Neural progenitor cell (in vitro differentiated cells): Measurements from ENCODE around the gene TAF11L3.
"Not testable (repeated sequence)": the region's sequence is repeated elsewhere in the genome, so short reads cannot be mapped to it uniquely, and the experiment has no call there.

ENCODE experiments used
- EZH2 ChIP-seq: fragments of 200-600 bp; sonication (generic); IDR thresholded peaks from 2 replicates; pipeline ENCODE4 v1.6.1; 2017; ENCODE audit warnings: antibody characterized with exemption, mild to moderate bottlenecking, moderate library complexity
- TF ChIP-seq, protein P1 (sequence below): fragments of 200-600 bp; sonication (generic); IDR thresholded peaks from 2 replicates; pipeline ENCODE4 v1.5.1; 2017; ENCODE audit warnings: antibody characterized with exemption, mild to moderate bottlenecking

DNA sequence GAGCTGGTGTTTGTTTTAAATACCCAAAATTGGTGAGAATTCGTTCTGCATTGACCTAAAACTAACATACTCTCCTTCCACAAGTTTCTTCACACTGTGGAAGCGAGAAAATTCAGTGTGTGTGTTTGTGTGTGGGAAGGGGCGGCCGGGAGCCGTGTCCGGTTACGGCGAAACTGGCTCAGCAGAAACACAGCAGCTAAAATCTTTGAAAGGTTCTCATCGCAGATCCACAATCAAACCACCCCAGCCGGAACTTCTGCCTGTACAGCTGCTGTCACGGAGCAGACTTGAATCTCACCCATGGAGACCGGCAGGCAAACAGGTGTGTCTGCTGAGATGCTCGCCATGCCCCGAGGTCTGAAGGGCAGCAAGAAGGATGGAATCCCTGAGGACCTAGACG, 6.8 kb downstream of the TAF11L3 start, which contains the start of gene TAF11L5:
- TF ChIP-seq, protein P1, sequence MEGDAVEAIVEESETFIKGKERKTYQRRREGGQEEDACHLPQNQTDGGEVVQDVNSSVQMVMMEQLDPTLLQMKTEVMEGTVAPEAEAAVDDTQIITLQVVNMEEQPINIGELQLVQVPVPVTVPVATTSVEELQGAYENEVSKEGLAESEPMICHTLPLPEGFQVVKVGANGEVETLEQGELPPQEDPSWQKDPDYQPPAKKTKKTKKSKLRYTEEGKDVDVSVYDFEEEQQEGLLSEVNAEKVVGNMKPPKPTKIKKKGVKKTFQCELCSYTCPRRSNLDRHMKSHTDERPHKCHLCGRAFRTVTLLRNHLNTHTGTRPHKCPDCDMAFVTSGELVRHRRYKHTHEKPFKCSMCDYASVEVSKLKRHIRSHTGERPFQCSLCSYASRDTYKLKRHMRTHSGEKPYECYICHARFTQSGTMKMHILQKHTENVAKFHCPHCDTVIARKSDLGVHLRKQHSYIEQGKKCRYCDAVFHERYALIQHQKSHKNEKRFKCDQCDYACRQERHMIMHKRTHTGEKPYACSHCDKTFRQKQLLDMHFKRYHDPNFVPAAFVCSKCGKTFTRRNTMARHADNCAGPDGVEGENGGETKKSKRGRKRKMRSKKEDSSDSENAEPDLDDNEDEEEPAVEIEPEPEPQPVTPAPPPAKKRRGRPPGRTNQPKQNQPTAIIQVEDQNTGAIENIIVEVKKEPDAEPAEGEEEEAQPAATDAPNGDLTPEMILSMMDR: not testable (repeated sequence)
- TF ChIP-seq EZH2: not testable (repeated sequence)
